ENCODE measurements around the gene ARHGAP15. TPM values are rescaled to one million over a fixed set of nuclear protein-coding genes. Genes with fewer than 3 reads are reported as not detected.

The ARHGAP15 gene
- total RNA-seq, 1 experiment from 2014 or later: not detected

DNA sequence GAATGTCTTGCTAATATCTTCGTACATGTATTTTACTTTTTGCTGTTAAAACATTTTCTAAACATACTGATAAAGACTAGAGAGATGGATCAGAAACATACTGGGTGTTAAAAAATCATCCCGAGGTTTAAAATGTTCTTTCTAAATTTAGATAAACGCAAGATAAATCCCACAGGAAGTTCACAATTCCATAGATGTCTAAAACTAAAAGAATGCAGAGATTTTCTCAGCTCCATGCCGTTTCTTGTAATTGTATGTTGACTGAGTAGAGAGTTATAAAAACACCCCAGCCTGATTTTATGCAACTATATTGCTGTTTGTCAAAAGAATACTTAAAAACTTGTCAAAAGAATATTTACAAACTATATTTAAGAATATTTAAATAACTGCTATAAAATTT is 455.7 kb downstream of the ARHGAP15 start:
- no peak for TF ChIP-seq EZH2 (IDR thresholded peaks at IDR 0.05; ENCODE audit: low read depth)
- TF ChIP-seq, protein P1, sequence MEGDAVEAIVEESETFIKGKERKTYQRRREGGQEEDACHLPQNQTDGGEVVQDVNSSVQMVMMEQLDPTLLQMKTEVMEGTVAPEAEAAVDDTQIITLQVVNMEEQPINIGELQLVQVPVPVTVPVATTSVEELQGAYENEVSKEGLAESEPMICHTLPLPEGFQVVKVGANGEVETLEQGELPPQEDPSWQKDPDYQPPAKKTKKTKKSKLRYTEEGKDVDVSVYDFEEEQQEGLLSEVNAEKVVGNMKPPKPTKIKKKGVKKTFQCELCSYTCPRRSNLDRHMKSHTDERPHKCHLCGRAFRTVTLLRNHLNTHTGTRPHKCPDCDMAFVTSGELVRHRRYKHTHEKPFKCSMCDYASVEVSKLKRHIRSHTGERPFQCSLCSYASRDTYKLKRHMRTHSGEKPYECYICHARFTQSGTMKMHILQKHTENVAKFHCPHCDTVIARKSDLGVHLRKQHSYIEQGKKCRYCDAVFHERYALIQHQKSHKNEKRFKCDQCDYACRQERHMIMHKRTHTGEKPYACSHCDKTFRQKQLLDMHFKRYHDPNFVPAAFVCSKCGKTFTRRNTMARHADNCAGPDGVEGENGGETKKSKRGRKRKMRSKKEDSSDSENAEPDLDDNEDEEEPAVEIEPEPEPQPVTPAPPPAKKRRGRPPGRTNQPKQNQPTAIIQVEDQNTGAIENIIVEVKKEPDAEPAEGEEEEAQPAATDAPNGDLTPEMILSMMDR (conservative IDR thresholded peaks at IDR 0.05): no peak
- Histone ChIP-seq H3K4me3 (no peak overlapping the region), H3K4me1 (replicated peaks; ENCODE audit: insufficient read depth) (no peaks in the 10 kb centered on the region; the same call in 1 of the 2 replicates), H2AFZ (no peak overlapping the region), H3K27ac (no peak overlapping the region), H3F3A (ENCODE audit: insufficient read depth, low read depth) (no peaks in the 10 kb centered on the region), H4K20me1 (ENCODE audit: insufficient read depth) (no peaks in the 10 kb centered on the region), H3K36me3 (ENCODE audit: low read depth) (no peaks in the 10 kb centered on the region), H3K4me2 (no peak overlapping the region), H3K9me3 (ENCODE audit: insufficient read depth, low read depth) (no peaks in the 10 kb centered on the region), H3K27me3 (ENCODE audit: insufficient read depth, low read depth) (no peaks in the 10 kb centered on the region), H3K79me2 (ENCODE audit: low read depth) (no peaks in the 10 kb centered on the region), H3K9me2 (ENCODE audit: insufficient read depth) (no peaks in the 10 kb centered on the region)
- intact Hi-C loops (cut with micrococcal nuclease; ENCODE audit: unreplicated experiment): no loop called here
- BruUV-seq (replicated peaks): no TSS peak
- ChIA-PET POLR2A (ENCODE audit: unreplicated experiment) (no interaction called here), CTCF (no interaction called here)
- no peak for DNase-seq

DNA sequence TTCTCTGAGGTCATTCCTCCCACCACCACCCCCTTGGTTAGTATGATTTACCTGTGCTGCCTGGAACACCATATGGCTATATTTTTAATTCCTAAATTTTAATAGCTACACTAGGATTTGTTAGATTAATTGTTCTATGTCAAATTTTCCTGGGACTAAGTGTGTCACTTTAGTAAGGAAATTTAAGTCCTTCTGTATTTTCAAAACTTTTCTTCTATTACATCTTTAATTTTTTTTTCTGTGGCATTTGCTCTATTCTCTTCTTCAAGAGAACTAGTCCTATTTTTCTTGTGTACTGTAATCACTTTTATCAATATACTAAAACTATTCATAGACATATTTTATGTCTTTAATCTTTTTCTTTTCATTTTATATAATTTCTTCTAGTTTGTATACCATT is 456.9 kb downstream of the ARHGAP15 start:
- Histone ChIP-seq H3K79me2 (ENCODE audit: low read depth) (no peaks in the 10 kb centered on the region), H3K36me3 (ENCODE audit: low read depth) (no peaks in the 10 kb centered on the region), H3K4me1 (replicated peaks; ENCODE audit: insufficient read depth) (no peaks in the 10 kb centered on the region; the same call in 1 of the 2 replicates), H3K9me2 (ENCODE audit: insufficient read depth) (no peaks in the 10 kb centered on the region), H3K4me3 (no peak overlapping the region), H2AFZ (no peak overlapping the region), H3K4me2 (no peak overlapping the region), H3K27me3 (ENCODE audit: insufficient read depth, low read depth) (no peaks in the 10 kb centered on the region), H3K9me3 (ENCODE audit: insufficient read depth, low read depth) (no peaks in the 10 kb centered on the region), H4K20me1 (ENCODE audit: insufficient read depth) (no peaks in the 10 kb centered on the region), H3K27ac (no peak overlapping the region), H3F3A (ENCODE audit: insufficient read depth, low read depth) (no peaks in the 10 kb centered on the region)
- DNase-seq: no peak
- ChIA-PET CTCF (no interaction called here), POLR2A (ENCODE audit: unreplicated experiment) (no interaction called here)
- TF ChIP-seq, protein P1 (conservative IDR thresholded peaks at IDR 0.05): no peak
- TF ChIP-seq EZH2 (IDR thresholded peaks at IDR 0.05; ENCODE audit: low read depth): no peak
- intact Hi-C loops (cut with micrococcal nuclease; ENCODE audit: unreplicated experiment): no loop called here
- no TSS peak for BruUV-seq (replicated peaks)

DNA sequence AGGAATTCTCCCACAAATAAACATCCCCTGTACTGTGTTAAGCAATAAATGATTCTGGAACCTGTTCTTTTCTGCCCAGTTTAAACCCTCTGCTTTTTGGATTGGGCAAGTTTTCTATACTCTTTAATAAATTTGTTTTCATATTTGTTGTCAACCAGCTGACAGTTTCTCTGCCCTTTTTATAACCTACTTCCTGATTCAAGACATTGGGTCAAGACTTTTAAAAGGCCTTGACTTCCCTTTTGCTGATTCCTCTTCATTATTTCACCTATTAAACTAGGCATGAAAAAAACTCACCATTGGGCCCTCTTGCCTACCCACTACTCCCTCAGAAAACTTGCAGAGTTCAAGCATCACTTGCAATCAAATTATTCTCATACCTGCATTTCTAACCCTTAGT is 459.5 kb downstream of the ARHGAP15 start:
- Histone ChIP-seq H3K4me3 (no peak overlapping the region), H3K79me2 (ENCODE audit: low read depth) (no peaks in the 10 kb centered on the region), H3K27ac (no peak overlapping the region), H4K20me1 (ENCODE audit: insufficient read depth) (no peaks in the 10 kb centered on the region), H3K4me2 (no peak overlapping the region), H3K4me1 (replicated peaks; ENCODE audit: insufficient read depth) (no peaks in the 10 kb centered on the region), H3K9me2 (ENCODE audit: insufficient read depth) (no peaks in the 10 kb centered on the region), H3F3A (ENCODE audit: insufficient read depth, low read depth) (no peaks in the 10 kb centered on the region), H2AFZ (no peak overlapping the region), H3K36me3 (ENCODE audit: low read depth) (no peaks in the 10 kb centered on the region), H3K9me3 (ENCODE audit: insufficient read depth, low read depth) (no peaks in the 10 kb centered on the region), H3K27me3 (ENCODE audit: insufficient read depth, low read depth) (no peaks in the 10 kb centered on the region)
- ChIA-PET POLR2A (ENCODE audit: unreplicated experiment) (no interaction called here), CTCF (no interaction called here)
- DNase-seq: no peak
- BruUV-seq (replicated peaks): no TSS peak
- intact Hi-C loops (cut with micrococcal nuclease; ENCODE audit: unreplicated experiment): no loop called here
- TF ChIP-seq, protein P1 (conservative IDR thresholded peaks at IDR 0.05): no peak
